HG03066 (cell line): ENCODE results near the gene LRRC58.

Experiments used
- ATAC-seq: cut with Tn5 transposase; IDR thresholded peaks from one replicate; pipeline ENCODE4 v1.9.1; 2021; ENCODE audit warnings: low read depth; ENCODE audit not compliant: unreplicated experiment

LRRC58 gene

GRCh38 chr3:120281261-120281660 lies 67.9 kb downstream of the LRRC58 start:
- no peak for ATAC-seq

GRCh38 chr3:120280566-120280965 lies 68.6 kb downstream of the LRRC58 start:
- ATAC-seq, result no peak

- no peak for ATAC-seq
Measured at GRCh38 chr3:120280026-120280425, 69.1 kb downstream of the LRRC58 start.

GRCh38 chr3:120276767-120277166 lies 72.4 kb downstream of the LRRC58 start:
- no peak for ATAC-seq

- no peak for ATAC-seq
Measured at GRCh38 chr3:120275618-120276017, 73.5 kb downstream of the LRRC58 start.

- no peak for ATAC-seq
Measured at GRCh38 chr3:120274739-120275167, 74.4 kb downstream of the LRRC58 start.
